ENCODE data around the gene GDPD3. TPM values are rescaled to one million over a fixed set of nuclear protein-coding genes. Genes with fewer than 3 reads are reported as not detected.
A peak's percentile ranks its signal among the peaks of the same experiment; 100 is the strongest.

The GDPD3 gene
- total and polyA plus RNA-seq, 10 of the 15 experiments (the other 5 are each of a cell fraction or from before 2014, with no cell fraction given) = 0.29 to 3.3 (median 0.97) TPM

GRCh38 chr16:30065943-30066760 lies 47.2 kb downstream of the GDPD3 start (continued):
- TF ChIP-seq TCF7 (IDR thresholded peaks at IDR 0.05; ENCODE audit: borderline replicate concordance) (no peak), HCFC1 (IDR thresholded peaks at IDR 0.05; ENCODE audit: low read length) (no peak), GATAD2B (conservative IDR thresholded peaks at IDR 0.05; ENCODE audit: low read depth) (peak; percentile 32; the same call in 1 of the 2 replicates), MXI1 (IDR thresholded peaks at IDR 0.05; ENCODE audit: low read depth, low read length) (no peak), POLR2AphosphoS5 (IDR thresholded peaks at IDR 0.05; ENCODE audit: low read length) (no peak; the same call in 1 of the 2 replicates), SP1 (IDR thresholded peaks at IDR 0.05; ENCODE audit: low read depth, low read length) (no peak), SMAD1 (IDR thresholded peaks at IDR 0.05; ENCODE audit: low read depth, partially characterized antibody) (no peak), CHD4 (IDR thresholded peaks at IDR 0.05) (no peak), CTCF (IDR thresholded peaks at IDR 0.05 in 2 of 3, conservative IDR thresholded peaks at IDR 0.05 in 1 of 3; ENCODE audit: control insufficient read depth in 2 of 3, extremely low read depth in 1 of 3, insufficient read depth in 1 of 3, low read depth in 3 of 3, low read length in 3 of 3) (no peak), E2F8 (IDR thresholded peaks at IDR 0.05; ENCODE audit: low read depth, partially characterized antibody) (no peak), CHD1 (IDR thresholded peaks at IDR 0.05; ENCODE audit: low read depth, low read length) (0 out of 2 replicates have a peak, but pooled peaks have one; percentile 53), NR2C2 (IDR thresholded peaks at IDR 0.05; ENCODE audit: borderline replicate concordance, control insufficient read depth, insufficient read length, low read depth) (no peak), NFIC (IDR thresholded peaks at IDR 0.05; ENCODE audit: low read depth, low read length) (no peak), SRF (IDR thresholded peaks at IDR 0.05; ENCODE audit: low read depth in 2 of 2, low read length in 2 of 2) (no peak), ZBED1 (IDR thresholded peaks at IDR 0.05; ENCODE audit: borderline replicate concordance) (no peak)
- TF ChIP-seq, protein P1, sequence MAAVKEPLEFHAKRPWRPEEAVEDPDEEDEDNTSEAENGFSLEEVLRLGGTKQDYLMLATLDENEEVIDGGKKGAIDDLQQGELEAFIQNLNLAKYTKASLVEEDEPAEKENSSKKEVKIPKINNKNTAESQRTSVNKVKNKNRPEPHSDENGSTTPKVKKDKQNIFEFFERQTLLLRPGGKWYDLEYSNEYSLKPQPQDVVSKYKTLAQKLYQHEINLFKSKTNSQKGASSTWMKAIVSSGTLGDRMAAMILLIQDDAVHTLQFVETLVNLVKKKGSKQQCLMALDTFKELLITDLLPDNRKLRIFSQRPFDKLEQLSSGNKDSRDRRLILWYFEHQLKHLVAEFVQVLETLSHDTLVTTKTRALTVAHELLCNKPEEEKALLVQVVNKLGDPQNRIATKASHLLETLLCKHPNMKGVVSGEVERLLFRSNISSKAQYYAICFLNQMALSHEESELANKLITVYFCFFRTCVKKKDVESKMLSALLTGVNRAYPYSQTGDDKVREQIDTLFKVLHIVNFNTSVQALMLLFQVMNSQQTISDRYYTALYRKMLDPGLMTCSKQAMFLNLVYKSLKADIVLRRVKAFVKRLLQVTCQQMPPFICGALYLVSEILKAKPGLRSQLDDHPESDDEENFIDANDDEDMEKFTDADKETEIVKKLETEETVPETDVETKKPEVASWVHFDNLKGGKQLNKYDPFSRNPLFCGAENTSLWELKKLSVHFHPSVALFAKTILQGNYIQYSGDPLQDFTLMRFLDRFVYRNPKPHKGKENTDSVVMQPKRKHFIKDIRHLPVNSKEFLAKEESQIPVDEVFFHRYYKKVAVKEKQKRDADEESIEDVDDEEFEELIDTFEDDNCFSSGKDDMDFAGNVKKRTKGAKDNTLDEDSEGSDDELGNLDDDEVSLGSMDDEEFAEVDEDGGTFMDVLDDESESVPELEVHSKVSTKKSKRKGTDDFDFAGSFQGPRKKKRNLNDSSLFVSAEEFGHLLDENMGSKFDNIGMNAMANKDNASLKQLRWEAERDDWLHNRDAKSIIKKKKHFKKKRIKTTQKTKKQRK (IDR thresholded peaks at IDR 0.05; ENCODE audit: low read depth, low read length) = no peak
- TF ChIP-seq, protein P2, sequence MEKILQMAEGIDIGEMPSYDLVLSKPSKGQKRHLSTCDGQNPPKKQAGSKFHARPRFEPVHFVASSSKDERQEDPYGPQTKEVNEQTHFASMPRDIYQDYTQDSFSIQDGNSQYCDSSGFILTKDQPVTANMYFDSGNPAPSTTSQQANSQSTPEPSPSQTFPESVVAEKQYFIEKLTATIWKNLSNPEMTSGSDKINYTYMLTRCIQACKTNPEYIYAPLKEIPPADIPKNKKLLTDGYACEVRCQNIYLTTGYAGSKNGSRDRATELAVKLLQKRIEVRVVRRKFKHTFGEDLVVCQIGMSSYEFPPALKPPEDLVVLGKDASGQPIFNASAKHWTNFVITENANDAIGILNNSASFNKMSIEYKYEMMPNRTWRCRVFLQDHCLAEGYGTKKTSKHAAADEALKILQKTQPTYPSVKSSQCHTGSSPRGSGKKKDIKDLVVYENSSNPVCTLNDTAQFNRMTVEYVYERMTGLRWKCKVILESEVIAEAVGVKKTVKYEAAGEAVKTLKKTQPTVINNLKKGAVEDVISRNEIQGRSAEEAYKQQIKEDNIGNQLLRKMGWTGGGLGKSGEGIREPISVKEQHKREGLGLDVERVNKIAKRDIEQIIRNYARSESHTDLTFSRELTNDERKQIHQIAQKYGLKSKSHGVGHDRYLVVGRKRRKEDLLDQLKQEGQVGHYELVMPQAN (conservative IDR thresholded peaks at IDR 0.05) = peak; percentile 61; the same call in 1 of the 2 replicates
